HG02610 (cell line): Measurements from ENCODE around the gene TEAD1.

Source experiments
- ATAC-seq: cut with Tn5 transposase; IDR thresholded peaks from one replicate; pipeline ENCODE4 v1.9.1; 2021; ENCODE audit warnings: mild to moderate bottlenecking, moderate library complexity; ENCODE audit not compliant: unreplicated experiment

The TEAD1 gene

DNA sequence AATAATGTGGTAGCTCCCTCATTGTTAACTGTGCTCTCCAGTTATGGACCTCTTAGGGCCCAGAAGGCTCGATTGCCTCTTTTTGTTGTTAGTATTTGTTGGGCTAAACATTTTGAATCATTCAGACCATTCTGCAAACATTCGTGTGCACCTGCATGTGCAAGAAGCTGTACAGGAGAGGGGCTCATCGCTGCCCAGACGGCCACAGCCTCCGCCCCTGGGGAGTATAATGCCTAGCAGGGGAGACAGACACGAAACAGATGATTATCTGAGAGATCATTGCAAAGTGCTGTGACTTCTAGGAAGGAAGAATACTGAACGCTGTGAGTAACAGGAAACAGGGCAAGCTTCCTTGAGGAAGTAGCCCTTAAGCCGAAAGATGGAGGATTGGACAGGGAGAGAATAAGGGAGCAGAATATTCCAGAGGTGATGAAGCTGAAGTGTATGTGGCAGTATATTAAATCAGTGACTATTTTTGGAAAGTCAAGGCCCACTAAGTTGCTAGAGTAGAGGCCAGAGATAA lies 211.6 kb downstream of the TEAD1 start:
- no peak for ATAC-seq

DNA sequence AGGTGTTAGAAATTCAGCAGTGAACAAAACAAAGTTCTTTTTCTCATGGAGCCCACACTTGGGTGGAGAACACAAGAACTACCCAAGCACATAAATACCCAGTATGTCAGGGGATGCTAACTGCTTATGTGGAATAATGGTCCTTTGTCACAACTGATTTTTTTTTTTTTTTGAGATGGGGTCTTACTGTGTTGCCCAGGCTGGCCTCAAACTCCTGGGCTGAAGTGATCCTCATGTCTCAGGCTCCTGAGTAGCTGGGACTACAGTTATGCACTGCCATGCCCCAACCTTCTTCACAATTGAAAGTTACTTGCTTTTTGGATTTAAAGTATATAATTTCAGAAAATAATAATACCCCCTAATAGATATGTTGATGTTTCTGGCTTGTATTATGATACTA lies 212.3 kb downstream of the TEAD1 start:
- ATAC-seq: no peak

DNA sequence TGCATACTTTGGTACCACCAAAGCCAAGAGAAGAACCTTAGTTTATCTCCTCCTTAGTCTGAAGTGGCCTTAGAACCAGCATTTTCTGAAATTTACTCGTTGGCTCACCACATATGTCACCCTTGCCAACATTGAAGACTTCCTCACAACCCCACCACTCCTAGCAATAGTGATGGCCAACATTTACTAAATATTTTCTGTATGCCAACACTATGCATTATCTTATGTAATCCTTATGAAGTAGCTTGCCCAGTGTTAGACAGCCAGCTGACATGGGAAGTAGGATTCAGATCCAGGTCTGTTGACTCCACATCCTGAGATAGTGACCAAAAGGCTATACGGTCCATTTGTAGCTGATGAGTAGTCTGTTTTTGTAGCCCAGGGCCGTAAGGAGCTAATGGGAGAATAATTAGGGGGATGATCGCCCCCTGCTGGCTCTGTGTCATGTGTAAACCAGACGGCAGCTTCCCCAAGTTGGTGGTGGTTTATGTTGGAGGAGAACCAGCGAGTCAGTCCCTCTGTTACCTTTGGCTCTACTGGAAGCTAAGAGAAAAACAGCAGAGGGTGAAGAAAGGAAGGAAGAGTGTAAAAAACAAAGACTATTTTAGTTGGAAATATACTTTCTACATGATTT lies 214.4 kb downstream of the TEAD1 start:
- peak; percentile 82 for ATAC-seq

DNA sequence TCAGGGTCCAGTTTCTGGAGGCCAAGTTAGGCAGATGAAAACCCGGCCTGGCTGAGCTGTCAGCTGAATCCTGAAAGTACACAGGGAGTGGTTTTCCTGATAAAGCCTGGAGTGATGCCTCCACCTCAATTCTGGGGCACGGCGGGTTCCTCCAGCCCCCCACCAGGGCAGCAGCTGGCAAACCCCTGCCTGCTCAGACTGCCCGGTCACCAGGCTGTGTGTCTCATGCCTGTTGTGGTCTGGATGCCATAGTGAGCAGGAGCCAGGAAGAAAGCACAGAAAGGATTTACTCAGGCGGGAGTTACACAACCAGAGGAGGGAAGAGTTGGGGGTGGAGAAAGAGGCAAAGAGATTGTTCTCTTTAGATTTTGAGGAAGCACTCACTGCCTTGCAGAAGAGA lies 215.0 kb downstream of the TEAD1 start:
- ATAC-seq: no peak

DNA sequence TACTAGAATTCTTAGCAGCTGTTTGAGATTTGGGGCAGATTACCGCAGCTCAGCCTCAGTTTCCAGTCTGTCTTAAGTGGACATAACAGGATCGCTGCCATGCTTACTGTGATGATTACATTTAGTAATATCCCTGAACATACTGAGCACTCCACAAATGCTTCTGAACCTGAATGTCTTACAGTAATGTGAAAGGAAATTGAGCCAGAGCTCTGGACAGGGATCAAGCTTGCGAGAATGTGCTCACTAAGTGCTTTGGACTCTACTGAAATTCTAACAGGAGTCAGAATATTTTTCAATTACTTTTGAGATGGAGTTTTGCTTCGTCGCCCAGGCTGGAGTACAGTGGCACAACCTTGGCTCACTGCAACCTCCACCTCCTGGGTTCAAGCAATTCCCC lies 216.3 kb downstream of the TEAD1 start:
- no peak for ATAC-seq

DNA sequence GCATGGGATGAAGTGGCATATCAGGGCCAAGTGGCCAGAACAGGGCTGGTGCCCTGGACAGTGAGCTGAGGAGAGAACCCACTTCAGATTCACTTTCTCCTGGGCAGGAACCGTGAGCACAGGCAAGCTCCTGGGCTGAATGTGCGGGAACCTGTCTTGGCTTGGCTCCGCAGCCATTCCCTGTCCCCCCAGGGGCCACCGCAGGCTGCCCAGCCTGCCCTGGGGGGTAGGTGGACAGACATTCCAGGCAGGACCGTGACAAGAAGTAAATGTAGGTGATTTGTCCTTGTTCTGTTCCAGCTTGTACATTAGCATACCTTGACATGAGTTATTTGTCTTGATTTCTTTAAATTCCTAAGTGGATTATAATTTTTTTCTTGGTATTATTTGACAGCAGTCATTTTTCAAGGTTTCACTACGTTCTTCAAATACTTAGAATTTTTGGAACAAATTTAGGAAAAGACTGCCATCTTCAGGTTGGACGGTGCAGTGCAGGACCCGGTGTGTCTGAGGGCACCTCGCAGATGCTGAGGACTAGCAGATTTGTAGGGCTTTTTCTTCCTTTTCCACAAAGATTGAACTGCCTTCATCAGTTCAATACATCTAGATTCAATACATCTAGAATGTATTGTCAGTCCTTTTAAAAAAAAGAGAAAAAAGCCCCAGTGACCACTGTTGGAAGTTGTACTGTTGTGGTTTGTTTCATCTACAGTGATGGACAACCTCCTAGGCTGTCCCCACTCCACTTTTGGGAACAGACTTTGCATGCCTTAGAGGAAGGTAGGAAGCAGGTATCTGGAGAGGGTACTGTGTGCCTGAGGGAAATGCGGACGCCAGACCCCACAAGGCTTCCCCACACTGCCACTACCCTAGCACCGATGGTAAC lies 219.8 kb downstream of the TEAD1 start:
- ATAC-seq: no peak

DNA sequence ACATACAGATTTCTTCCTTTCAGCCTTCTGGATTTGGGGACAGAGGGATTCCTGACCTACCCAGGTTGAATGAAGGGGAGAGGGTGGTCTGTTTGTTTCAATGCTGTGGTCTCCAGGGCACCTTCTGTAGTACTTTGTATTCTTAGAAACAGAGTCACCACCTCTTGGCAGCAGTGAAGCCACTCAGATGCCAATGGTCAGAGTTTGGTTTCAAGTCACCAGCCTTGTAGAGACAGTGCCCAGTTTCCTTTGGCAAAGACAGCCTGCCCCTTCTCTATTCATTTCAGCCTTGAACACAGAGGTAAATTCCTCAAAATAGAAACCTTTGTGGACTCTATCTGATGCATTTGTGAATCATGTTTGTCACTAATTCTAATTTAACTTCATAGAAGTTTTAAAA lies 223.2 kb downstream of the TEAD1 start:
- ATAC-seq: no peak

DNA sequence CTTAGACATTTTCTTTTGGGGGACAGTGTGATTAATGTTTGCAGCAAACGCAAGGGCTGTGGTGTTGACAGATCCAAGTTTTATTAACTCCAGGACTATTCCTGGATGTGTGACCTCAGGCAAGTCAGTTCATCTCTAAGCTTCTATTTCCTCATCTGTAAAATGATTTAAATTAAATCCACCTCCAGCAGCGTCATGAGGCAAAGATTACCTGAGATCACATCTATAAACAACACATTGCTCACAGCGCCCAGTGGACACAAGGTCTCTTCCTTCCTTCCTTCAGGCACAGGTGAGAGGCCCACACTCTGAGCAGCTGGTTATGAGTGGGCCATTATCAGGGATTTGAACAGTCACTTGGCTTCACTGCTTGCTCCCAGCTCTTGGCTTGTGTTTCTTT lies 223.6 kb downstream of the TEAD1 start:
- ATAC-seq: no peak

DNA sequence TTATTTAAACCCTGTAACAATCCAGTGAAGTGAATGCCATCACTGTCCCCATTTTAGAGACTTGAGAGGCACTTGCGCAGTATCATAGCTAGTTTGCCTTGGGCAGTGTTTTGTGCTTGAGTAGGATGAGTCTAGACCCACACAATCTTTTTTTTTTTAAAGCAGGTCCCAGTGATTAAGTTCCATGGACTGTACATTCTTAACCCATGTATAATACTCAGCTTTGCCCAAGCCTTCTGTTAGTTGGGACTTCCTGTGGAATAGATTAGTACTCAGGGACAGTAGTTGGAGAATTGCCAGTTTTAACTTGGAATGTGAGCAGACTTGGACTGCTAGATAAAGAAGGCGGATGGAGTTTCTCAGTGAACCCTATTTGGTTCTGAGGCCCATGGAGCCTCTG lies 226.3 kb downstream of the TEAD1 start:
- no peak for ATAC-seq

DNA sequence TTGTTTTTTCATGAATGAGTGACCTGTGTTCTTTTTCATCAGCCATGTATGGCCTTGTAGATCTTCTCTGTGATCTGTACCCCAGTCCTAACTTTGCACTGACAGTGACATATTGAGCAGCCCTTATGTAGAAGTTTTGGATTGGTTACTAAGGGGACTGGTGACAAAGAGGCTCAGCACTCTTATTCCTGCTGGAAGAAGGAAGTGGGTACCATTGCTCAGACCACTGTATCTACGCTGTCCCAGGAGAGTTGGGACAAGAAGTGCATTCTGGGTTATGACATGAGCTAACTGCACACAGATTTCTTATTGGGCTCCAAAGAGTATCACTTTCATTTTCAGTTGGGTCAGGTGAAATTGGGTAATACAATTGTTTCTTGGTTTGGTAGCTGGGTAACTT lies 227.1 kb downstream of the TEAD1 start:
- no peak for ATAC-seq

DNA sequence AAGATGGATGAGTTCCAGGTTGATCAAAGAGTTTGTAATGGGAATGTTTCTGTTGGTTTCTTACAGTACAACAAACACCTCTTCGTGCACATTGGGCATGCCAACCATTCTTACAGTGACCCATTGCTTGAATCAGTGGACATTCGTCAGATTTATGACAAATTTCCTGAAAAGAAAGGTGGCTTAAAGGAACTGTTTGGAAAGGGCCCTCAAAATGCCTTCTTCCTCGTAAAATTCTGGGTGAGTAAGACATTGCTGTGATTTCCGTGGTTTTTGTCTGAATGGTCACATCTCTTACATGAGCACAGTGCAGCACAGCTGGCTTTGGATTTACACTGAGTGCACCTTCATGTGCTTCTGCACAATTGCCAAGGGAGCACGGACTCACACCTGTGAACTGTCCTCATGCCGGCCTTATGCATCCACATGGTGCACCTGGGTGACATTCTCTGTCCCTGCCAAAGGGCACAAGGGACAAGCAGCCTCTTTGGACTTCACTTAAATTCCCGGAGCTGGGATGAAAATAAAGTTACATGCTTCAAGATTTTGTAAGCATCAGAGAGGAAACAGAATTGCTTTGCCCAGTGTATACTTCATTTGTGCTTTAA lies 227.8 kb downstream of the TEAD1 start:
- no peak for ATAC-seq

DNA sequence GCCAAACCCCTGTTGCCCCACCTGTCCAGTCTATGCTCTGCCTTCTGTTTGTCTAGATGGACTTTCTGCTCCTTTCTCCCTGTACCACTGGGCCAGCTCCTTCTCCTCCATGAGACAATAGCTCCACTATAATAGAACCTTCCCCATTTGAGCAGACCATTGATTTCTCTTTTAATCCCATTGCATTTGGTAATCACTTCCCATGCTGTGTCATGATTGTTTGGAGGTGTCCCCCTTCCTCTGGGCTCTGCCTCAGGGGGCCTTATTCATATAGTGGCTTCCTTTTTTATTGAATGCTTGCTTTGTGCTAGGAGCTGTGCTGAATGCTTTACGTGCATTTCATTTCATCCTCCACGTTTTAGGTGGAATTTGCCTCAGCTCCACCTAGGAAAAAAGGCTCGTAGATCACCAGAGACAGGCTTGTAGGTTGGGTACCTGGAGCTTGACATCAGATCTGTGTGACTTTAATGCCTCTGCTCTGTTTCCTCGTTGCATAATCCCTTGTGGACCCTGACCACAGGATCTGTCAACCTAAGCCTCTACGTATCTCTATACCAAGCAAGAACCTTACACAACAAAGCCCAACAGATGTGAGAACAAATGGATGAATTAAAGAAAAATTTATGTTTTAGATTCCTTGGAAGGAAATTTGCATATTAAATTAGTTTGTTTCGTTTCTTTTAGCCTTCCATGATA lies 228.7 kb downstream of the TEAD1 start:
- no peak for ATAC-seq

DNA sequence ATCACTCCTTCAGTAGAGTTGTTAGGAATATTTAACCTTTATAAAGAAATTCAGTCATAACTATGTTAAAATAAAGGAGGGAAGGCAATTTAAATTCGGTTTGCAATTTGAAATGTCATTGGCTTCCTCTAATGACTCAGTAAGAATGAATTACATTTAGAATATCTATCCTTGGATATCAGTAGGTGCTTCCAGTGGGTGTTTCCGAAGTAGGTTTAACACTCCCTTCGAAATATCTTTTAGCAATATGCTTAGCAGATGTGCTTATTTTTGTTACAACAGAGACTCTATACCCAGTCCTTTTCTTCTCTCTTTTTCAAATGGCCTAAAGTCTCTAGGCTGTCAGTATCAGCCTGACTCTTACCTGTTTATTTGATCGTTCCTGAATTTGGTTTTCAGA lies 231.2 kb downstream of the TEAD1 start:
- no peak for ATAC-seq

DNA sequence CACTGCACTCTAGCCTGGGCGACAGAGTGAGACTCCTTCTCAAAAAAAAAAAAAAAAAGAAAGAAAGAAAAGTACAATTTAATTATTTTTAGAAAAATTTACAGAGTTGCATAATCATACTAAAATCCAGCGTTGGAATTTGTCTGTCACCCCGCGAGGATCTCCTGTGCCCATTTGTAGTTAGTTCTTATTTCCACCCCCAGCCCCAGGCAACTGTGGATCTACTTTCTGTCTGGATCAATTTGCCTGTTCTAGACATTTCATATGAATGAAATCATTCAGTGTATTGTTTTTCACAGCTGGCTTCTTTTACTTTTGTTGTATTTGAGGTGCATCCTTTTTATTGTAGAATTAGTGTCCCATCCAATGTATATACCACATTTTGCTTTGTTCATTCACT lies 232.3 kb downstream of the TEAD1 start:
- ATAC-seq: no peak

DNA sequence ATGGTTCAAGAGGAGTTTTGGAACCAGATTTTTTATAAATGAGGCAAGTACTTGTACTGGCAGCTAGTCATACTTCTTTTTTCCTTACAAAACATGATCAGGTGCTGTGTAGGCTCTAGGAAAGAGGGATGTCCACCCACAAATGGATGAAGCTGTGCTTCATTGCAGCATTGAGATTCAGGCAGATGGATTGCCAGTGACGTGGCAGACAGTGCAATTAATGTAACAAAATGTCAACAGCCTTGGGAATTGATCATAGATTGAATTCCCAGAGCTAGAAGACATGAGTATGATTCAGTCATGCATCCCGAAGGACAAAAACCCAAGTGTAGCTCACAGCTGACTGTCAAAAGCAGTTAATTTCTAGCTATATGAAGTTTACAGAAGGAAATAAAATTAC lies 235.7 kb downstream of the TEAD1 start:
- ATAC-seq: no peak

DNA sequence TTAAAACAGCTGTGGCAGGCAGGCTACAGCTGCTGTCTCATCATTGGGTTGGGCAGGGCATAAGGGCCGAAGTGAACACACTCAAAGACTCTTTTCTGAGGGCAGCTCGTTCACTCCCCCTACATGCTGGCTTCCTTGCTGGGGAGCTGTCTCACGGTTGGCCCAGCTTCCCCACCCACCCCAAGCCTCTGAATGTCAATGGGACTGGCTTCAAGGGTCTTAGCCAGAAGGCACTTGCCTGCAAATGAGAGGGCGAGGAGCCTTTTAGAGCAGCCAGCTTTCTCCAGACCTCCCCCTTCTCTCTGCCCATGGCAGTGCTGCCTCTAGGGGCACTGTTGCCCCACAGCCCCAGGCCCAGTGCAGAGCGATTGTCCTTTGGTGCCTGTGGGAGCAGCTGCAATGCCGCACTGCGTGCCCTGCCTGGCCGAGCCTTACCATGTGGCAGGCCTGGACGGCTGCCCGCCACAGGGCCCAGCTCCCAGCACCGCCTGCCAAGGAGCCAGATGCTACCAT lies 240.2 kb downstream of the TEAD1 start:
- no peak for ATAC-seq

DNA sequence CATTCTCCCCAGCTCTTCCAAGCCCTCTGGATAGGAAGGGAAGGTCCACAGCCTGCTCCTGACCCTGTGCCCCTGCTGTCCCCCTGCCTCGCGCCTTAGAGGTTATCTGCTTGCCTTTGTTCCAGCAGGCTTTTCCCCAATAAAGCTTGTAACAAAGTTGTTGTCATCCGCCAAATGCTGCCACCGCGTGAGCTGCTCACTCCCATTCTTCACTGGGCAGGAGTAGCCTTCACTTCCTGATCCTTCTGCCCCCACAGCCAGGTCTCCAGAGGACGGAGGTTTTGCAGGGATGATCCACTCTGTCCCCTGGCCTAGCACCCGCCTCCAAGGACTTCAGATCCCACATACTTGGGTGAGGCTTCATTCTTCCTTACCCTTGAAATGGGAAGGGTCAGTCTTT lies 240.9 kb downstream of the TEAD1 start:
- ATAC-seq: no peak

DNA sequence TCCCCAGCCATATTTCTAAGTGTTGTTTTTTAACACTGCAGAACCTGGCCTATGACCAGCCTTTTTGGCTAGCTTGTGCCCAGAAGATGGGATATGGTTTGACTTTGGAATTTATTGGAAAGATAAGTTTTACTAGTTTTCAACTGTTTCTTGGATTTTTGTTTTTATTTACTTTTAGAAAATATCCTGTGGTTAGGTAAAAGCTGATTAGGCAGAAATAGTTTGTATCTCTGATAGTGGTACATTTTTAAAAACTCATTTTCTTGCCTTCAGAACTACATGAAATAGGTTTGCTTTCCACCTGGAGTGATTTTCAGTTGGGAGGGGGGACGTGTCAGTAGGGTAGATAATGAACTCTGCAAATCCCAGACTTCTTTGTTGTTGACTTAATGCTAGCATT lies 243.6 kb downstream of the TEAD1 start:
- ATAC-seq: no peak

DNA sequence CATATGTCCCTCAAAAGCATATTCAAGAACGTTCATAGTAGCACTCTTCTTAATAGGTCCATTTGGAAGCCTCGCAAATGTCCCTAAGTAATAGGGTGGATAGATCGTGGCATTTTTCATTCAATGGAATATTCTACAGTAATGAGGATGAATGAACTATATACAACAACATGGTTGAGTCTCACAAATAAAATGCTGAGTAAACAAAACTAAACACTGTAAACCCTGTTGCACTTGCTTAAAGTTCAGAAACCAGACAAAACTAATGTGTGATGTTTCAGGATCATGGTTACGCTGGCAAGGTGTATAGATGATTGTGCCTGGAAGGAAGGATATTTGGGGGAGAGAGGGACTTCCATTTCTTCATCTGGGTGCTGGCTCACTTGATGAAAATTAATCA lies 244.4 kb downstream of the TEAD1 start:
- no peak for ATAC-seq

DNA sequence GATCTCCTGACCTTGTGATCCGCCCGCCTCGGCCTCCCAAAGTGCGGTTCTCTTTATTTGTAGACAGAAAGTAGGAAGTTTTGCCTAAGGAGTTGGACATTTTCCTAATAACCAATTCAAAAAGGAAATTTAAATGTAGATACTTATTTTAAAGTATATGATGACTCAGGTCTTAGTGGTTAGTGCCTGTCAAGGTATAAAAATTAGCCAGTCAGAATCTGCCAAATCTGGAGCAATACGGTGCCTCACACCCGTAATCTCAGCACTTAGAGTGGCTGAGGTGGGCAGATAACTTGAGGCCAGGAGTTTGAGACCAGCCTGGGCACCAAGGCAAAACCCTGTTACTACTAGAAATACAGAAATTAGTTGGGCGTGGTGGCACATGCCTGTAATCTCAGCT lies 248.2 kb downstream of the TEAD1 start:
- no peak for ATAC-seq

DNA sequence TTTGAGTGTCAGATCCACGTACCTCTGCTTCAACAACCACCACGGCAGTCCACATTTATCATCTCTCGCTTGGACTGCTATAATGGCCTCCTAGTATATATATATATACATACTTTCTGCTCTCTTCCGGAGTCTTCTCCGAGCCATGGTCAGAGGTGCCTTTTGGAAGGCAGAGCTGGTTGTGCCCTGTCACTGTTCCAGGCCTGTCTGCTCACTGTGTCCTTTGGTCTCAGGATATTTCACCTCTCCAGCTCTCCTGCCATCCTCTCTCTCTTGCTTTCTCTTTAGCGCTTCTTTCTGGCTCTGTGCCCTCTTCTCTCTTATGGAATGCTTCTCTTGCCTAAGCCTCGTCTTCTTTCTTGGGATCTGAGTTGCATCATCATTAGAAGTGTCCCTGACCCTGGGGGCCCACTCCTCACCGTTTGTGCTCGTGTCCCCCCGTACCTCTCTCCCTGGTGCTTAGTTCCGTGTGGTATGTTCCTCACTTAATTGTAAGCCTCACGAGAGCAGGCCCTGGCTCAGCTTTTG lies 248.8 kb downstream of the TEAD1 start:
- ATAC-seq: no peak
